ENCODE results near the gene PPA2. TPM values are rescaled to one million over a fixed set of nuclear protein-coding genes. Genes with fewer than 3 reads are reported as not detected.
"Not testable (repeated sequence)": the region's sequence is repeated elsewhere in the genome, so short reads cannot be mapped to it uniquely, and the experiment has no call there.

PPA2 gene
- total RNA-seq, 1 donor from 2014 or later: 67.3 TPM

DNA sequence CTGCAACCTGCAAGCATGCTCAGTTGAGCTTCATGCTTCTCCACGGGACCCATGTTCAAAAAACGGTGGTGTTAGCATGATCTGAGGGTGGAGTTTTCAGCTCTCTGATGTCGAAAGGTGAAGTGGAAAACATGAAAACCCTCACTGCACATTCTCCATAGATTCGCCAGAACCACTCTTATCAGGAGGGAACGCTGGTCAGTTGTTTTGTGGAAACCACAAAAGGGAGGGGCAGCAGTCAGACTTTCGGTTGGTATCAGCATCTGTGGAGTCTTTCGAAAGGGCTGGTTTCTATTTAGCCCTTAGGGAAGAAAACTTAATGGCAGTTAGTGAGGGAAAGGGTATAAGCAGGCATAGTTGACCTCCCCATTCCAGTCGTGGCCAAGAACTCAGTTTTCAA is 12.6 kb downstream of the PPA2 start:
- DNase-seq (ENCODE audit: extremely low read depth, low read depth, low spot score): no peak

DNA sequence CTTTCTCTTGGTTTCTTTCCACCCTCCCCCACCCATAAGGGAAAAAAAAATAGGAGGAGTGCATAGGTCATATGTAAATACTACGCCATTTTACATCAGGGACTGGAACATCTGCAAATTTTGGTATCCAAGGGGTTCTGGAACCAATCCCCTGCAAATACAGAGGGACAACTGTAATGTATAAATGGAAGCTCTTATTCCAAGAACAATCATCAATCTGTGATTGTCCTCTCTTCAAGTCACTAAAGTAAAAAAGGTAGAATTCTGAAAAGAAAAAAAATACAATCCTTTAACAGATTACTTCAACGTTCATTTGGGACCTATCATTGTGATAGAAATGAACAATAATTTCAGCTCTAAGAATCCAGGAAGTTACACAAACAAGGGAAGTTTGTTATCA is 13.6 kb downstream of the PPA2 start:
- DNase-seq (ENCODE audit: extremely low read depth, low read depth, low spot score): no peak

- not testable (repeated sequence) for DNase-seq (ENCODE audit: extremely low read depth, low read depth, low spot score)
These were observed 15.3 kb downstream of the PPA2 start for GRCh38 chr4:105458541-105458940.

DNA sequence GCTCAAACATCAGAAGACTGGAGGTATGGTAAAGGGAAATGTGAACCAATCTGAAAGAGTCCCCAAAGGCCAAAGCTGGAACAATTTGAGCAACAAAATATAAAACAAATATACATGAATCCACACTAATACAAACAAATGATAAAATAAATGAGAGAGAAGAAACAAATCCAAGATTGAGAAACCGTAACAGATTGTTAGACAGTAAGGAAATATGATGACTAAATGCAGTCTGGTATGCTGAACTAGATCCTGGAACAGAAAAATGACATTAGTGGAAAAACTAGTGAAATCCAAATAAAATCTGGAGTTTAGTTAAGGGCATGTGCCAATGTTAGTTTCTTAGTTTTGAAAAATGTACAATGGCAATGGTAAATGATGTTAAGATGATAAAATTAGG is 15.9 kb downstream of the PPA2 start:
- DNase-seq (ENCODE audit: extremely low read depth, low read depth, low spot score): no peak

GRCh38 chr4:105455998-105456397 is 17.9 kb downstream of the PPA2 start:
- no peak for DNase-seq (ENCODE audit: extremely low read depth, low read depth, low spot score)

DNA sequence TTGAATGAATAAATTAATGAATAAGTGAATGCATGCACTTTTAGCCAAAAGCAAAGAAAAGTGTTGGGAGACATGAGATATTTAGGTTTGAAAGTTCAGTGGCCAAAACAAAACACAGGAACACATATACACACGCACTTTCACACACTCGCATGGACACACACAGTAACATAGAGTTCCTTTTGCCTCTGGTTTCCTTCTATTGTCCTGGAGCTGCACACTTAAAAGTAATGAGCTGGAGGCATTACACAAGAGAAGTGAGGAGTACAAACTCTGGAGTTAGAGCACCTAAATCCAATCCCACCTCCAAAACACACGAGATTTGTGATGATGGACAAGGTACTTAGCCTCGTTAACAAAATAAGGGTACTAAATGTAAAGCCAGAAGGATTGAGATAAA is 18.7 kb downstream of the PPA2 start:
- no peak for DNase-seq (ENCODE audit: extremely low read depth, low read depth, low spot score)

- DNase-seq (ENCODE audit: extremely low read depth, low read depth, low spot score): no peak
These were observed 20.2 kb downstream of the PPA2 start for GRCh38 chr4:105453550-105454205.

- DNase-seq (ENCODE audit: extremely low read depth, low read depth, low spot score): no peak
These were observed 22.5 kb downstream of the PPA2 start for GRCh38 chr4:105451346-105451745.

- no peak for DNase-seq (ENCODE audit: extremely low read depth, low read depth, low spot score)
These were observed 33.0 kb downstream of the PPA2 start for GRCh38 chr4:105440890-105441289.

DNA sequence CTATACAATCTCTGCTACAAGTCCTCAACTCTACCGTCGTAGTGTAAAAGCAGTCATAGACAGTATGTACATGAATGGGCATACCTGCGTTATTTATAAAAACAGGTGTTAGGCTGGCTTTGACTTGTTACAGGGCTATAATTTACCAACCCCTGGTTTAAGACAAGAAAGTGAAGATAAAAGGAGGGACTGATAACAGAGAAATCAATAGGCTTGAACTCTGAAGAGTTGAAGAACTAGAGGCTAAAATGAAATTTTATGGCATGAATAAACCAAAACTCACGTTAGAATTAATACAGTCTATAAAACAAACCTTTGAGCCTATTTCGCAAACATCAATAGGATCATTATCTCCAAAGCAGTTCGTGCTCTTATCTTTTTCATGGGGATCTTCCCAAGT is 36.2 kb downstream of the PPA2 start:
- DNase-seq (ENCODE audit: extremely low read depth, low read depth, low spot score): no peak

GRCh38 chr4:105436414-105436813 is 37.4 kb downstream of the PPA2 start:
- no peak for DNase-seq (ENCODE audit: extremely low read depth, low read depth, low spot score)

- DNase-seq (ENCODE audit: extremely low read depth, low read depth, low spot score): no peak
These were observed 38.9 kb downstream of the PPA2 start for GRCh38 chr4:105434940-105435339.

- no peak for DNase-seq (ENCODE audit: extremely low read depth, low read depth, low spot score)
These were observed 40.4 kb downstream of the PPA2 start for GRCh38 chr4:105433421-105433820.

DNA sequence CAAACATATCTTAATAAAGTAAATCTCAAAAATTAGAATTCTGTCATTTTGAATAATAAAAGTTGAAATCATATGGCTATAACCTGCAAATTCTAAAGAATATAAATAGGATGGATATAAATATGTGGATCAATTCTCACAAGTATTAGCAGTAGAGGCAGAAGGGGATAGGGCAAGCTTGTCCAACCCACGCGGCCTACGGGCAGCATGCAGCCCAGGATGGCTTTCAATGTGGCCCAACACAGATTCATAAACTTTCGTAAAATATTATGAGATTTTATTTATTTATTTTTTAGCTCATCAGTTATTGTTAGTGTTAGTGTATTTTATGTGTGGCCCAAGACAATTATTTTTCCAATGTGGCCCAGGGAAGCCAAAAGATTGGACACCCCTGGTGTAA is 41.4 kb downstream of the PPA2 start:
- no peak for DNase-seq (ENCODE audit: extremely low read depth, low read depth, low spot score)

- DNase-seq (ENCODE audit: extremely low read depth, low read depth, low spot score): no peak
These were observed 43.1 kb downstream of the PPA2 start for GRCh38 chr4:105430811-105431210.

DNA sequence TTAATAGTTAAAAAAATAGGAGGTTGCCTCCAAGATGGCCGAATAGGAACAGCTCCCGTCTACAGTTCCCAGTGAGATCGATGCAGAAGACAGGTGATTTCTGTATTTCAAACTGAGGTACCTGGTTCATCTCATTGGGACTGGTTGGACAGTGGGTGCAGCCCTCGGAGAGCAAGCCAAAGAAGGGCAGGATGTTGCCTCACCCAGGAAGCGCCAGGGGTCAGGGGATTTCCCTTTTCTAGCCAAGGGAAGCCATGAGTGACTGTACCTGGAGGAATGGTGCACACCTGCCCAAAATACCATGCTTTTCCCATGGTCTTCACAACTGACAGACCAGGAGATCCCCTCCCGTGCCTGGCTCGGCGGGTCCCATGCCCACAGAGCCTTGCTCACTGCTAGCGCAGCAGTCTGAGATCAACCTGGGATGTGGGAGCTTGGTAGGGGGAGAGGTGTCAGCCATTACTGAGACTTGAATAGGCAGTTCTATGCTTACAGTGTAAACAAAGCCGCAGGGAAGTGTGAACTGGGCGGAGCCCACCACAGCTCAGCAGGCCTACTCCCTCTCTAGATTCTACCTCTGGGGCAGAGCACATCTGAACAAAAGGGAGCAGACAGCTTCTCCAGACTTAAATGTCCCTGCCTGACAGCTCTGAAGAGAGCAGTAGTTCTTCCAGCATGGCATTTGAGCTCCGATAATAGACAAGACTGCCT is 47.5 kb downstream of the PPA2 start:
- DNase-seq (ENCODE audit: extremely low read depth, low read depth, low spot score): no peak

DNA sequence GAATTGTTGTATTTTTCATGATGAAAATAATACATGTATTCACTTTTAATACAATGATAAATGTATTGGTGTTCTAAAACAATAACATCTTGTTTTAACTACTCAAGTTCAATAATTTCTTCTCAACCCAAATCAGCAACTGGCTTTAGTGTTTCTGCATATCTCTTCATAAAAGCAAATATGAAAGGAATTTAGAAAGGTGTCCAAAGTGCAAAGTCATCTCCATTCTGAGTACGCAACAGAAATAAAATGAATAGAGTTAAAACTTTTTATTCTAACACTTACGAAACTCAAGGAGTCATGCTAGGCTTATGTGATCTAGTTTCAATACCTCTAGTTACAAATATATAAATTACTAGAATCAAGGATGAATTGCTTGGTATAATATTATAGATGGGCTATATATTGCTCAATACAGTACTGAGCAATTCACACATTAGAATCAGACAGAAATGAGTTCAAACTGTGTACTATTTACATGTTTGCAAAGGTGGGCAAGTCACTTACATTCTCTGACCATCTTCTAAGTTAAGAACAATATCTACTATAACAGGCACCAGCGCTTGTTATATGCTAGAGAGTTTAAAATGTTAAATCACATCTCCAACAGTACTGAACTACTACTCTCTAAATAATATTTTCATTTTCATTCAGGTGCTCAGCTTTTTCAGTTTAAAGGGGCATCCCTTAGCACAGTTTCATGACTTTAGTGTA is 51.5 kb downstream of the PPA2 start:
- no peak for DNase-seq (ENCODE audit: extremely low read depth, low read depth, low spot score)

- DNase-seq (ENCODE audit: extremely low read depth, low read depth, low spot score): no peak
These were observed 56.2 kb downstream of the PPA2 start for GRCh38 chr4:105417624-105418023.

DNA sequence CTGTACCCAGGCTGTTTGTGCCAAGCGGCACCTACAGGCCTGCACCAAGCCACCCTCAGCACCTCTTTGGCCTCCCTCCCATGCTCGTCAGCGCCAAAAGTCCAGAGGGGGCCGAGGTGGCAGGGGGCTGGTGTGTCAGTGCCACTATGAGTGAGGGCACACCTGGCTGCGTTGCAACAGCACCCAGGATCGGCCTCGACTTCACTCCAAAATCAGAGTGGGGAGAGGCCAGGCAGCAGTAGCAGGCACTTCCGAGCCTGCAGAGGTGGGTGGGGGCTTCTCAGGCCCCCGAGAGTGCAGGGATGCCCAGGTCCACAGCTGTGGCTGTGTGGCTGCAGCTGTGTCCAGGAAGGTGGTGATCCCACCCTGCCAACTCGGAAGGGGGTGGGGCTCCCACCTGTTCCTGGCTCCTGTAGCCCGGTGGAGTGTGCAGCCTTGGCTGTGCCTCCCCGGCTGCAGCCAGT is 58.5 kb downstream of the PPA2 start:
- no peak for DNase-seq (ENCODE audit: extremely low read depth, low read depth, low spot score)

GRCh38 chr4:105414316-105414715 is 59.5 kb downstream of the PPA2 start:
- no peak for DNase-seq (ENCODE audit: extremely low read depth, low read depth, low spot score)

DNA sequence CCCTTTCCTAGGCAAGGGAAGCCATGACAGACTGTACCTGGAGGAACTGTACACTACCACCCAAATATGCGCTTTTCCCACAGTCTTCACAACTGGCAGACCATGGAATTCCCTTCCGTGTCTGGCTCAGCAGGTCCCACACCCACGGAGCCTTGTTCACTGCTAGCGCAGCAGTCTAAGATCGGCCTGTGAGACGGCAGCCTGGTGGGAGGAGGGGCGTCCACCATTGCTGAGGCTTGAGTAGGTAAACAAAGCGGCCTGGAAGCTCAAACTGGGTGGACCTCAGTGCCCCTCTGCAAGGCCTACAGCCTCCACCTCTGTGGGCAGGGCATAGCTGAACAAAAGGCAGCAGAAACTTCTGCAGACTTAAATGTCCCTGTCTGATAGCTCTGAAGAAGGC is 64.7 kb downstream of the PPA2 start:
- not testable (repeated sequence) for DNase-seq (ENCODE audit: extremely low read depth, low read depth, low spot score)
